Measurements from ENCODE around the gene PDZD2.

Gene PDZD2

DNA sequence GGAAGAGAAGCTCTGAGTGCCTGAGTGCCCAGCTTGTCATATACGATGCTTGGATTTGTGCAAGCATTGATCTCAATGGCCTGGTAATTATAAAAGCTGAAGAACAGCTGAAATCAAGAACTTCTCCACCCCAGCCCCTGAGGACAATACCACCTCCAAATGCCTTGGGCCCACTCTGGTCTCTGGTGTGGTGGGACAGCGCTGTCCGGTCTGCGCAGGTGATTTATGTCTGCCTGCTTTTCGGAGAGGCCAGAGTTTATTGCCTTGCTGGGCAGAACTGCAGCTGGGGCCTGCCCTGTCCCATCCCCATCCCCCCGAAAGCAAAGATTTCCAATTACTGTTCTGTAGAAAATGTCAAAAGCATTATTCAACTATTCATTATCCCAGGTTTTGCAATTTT is 1.1 kb upstream of the PDZD2 start:
- no peak for DNase-seq (ENCODE audit: low read depth in 2 of 2, low spot score in 1 of 2)

- DNase-seq (ENCODE audit: low read depth in 2 of 2, low spot score in 1 of 2): no peak
Measured at GRCh38 chr5:31638345-31638744, 586 bp upstream of the PDZD2 start.

GRCh38 chr5:31639481-31640411 is 815 bp downstream of the PDZD2 start:
- DNase-seq (ENCODE audit: low read depth in 2 of 2, low spot score in 1 of 2): no peak

DNA sequence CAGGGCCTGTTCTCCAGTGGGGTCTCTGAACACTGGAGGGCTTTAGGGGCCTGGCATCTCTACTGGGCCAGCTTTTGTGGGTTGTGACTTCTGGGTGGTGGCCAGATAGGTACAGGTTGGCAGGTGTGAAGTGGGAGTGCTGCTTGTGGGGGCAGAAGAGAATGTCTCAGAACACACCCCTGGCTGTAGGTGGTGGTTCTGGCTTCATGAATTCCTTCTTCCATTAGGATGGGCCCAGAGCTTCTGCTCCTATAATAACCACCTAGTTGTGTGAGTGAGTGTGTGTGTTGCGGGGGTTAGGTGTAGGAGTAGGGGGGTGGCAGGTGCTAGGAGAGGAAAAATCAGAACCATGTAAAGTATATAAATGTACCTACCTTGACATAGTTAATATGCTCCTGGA is 1.6 kb downstream of the PDZD2 start:
- no peak for DNase-seq (ENCODE audit: low read depth in 2 of 2, low spot score in 1 of 2)

- DNase-seq (ENCODE audit: low read depth in 2 of 2, low spot score in 1 of 2): no peak
Measured at GRCh38 chr5:31641059-31641458, 2.1 kb downstream of the PDZD2 start.

GRCh38 chr5:31641575-31641974 is 2.6 kb downstream of the PDZD2 start:
- no peak for DNase-seq (ENCODE audit: low read depth in 2 of 2, low spot score in 1 of 2)

DNA sequence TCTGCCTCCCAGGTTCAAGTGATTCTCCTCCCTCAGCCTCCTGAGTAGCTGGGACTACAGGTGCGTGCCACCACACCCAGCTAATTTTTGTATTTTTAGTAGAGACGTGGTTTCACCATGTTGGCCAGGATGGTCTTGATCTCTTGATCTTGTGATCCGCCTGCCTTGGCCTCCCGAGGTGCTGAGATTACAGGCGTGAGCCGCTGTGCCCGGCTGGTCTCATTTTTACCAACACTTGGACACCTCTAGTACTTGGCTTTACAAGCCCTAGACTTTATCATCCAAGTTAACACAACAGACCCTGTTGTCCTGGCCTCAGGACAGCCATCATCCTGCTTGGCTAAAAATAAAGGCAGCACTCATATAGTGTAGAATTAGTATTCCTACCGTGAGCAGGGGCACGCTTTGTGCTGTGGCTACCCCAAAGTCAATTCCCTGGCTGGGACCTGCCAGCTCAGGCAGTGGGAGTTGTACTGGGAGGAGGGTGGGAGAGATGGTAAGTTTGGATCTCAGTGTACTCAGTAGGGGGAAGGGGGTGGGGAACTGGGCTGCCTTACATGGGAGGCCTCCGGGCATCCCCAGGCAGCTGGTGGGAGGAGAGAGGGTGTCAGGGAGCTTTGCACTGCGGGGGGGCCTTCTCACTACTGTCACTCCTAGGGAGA is 6.6 kb downstream of the PDZD2 start:
- no peak for DNase-seq (ENCODE audit: low read depth in 2 of 2, low spot score in 1 of 2)

DNA sequence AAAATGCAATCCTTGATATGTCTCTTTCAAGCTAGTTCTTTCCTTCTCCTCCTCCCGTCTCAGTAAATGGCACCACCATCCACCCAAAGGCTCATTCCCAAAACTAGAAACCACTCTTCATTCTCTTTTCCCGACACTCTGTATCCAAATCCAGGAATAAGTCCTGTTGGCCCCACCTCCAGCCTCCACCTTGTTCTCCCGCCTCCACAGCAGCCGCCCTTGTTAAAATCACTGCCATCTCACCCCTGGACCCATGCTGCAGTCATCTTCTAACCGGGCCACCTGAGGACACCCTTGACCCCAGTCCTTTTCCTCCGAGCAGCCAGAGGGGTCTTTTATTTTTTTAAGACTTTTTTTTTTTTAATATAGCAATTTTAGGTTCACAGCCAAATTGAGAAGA is 9.4 kb downstream of the PDZD2 start:
- DNase-seq (ENCODE audit: low read depth in 2 of 2, low spot score in 1 of 2): no peak

- DNase-seq (ENCODE audit: low read depth in 2 of 2, low spot score in 1 of 2): no peak
Measured at GRCh38 chr5:31651241-31651640, 12.3 kb downstream of the PDZD2 start.

GRCh38 chr5:31655491-31655890 is 16.6 kb downstream of the PDZD2 start:
- no peak for DNase-seq (ENCODE audit: low read depth in 2 of 2, low spot score in 1 of 2)

DNA sequence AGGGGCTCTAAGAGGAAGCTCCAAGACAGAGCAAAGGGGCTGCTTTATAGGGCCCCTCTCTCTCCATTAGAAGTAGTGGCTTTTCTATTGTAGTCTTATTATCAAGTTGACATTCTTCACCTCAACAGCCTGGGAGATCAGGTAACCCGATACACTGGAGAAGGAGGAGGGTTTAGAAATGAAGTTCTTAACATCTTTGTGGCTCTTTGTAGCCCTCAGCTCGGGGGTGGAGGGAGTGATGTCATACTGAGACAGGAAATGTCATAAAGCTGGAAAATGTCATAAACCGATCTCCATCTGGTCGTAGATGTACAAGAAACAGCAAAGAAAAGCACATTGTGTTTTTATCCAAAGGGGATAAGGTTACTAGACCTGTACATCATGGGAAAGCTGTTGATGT is 17.9 kb downstream of the PDZD2 start:
- DNase-seq (ENCODE audit: low read depth in 2 of 2, low spot score in 1 of 2): no peak

- DNase-seq (ENCODE audit: low read depth in 2 of 2, low spot score in 1 of 2): no peak
Measured at GRCh38 chr5:31657315-31657979, 18.5 kb downstream of the PDZD2 start.

DNA sequence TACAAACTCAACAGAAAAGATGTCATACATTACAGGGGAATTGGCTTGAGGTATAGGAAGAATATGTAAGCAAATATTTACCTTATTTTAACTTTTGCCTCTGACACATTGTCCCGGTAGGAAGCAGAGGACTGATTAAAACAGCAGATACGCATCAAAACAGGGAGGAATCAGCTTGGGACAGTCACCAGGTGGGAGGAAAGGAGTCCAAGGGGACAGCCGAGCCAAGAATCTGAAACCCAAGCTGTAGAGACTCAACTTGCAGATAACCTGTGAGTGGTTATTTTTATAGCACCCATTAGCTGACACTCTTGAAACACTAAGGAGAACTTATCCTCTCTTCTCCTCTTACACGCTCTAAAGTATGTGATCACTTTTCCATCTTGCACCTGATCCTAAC is 22.3 kb downstream of the PDZD2 start:
- DNase-seq (ENCODE audit: low read depth in 2 of 2, low spot score in 1 of 2): no peak

DNA sequence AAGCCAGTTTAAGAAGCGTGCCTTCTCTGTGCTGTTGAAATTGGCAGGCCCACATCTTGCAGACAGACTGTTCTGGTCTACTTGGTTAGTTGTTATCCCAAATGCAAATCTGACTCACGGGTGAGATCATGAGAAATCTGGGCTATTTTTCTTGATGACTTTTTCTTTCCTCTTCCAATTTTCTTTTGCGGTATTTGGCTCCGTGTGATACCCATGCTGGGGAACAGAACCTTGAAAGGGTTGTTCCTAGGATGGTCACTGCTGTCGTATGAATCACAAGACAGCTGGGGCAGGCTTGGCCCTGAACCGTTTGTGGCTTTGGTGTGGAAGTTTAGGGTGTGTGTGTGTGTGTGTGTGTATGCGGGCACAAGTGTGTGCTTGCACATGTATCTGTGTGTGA is 24.6 kb downstream of the PDZD2 start:
- no peak for DNase-seq (ENCODE audit: low read depth in 2 of 2, low spot score in 1 of 2)

DNA sequence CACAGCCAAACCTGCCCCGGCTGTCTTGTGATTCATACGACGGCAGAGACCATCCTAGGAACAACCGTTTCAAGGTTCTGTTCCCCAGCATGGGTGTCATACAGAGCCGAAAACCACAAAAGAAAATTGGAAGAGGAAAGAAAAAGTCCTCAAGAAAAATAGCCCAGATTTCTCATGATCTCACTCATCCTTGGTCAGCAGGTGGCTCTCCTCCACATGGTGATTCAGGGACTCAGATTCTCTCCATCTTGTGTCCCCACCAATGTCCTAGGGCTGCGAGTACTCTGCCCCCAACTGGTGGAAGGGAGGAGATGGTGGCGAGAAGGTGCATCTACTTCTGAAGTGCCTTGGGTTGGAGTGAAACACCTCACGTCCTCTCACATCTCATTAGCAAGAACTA is 25.6 kb downstream of the PDZD2 start:
- no peak for DNase-seq (ENCODE audit: low read depth in 2 of 2, low spot score in 1 of 2)

DNA sequence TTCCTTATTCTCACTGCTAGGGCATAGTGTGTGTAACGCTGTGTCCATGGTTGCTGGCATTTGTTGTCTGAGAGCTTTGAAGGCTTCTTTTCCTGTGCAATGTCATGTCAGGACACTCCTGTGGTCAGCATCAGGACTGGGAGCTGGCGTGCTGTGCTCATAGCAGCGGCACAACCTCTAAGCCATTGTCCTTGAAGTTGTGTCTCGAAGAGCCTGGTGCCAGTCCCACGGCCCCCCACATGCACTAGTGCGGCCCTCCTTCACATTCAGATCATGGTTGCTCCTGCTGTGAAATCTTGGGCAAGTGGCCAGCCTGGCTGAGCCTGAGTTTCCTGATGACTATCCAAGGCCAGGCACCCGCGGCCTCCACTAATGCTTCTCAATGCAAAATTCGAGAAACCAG is 32.4 kb downstream of the PDZD2 start:
- DNase-seq (ENCODE audit: low read depth in 2 of 2, low spot score in 1 of 2): no peak

GRCh38 chr5:31674371-31674951 is 35.5 kb downstream of the PDZD2 start:
- no peak for DNase-seq (ENCODE audit: low read depth in 2 of 2, low spot score in 1 of 2)

- DNase-seq (ENCODE audit: low read depth in 2 of 2, low spot score in 1 of 2): no peak
Measured at GRCh38 chr5:31675472-31675871, 36.5 kb downstream of the PDZD2 start.

- no peak for DNase-seq (ENCODE audit: low read depth in 2 of 2, low spot score in 1 of 2)
Measured at GRCh38 chr5:31678180-31678579, 39.2 kb downstream of the PDZD2 start.

DNA sequence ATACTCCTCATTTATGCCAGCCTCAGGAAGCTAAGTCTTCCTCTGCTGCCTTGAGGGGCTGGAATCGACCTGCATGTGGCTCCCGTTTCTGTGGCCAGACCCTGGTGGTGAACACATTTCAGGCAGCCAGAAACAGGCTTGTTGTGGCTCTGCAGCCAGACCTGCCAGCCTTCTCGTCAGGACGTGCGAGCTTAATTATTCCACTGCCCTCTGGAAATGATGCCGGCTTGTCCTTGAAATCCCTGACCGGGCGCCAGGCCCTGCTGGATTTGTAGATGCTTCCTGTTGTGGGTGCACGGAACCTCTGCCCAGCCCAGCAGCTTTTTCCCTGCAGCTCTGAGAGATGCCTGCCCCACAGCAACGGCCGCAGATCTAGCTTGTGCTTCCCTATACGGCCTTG is 41.6 kb downstream of the PDZD2 start:
- DNase-seq (ENCODE audit: low read depth in 2 of 2, low spot score in 1 of 2): no peak

- no peak for DNase-seq (ENCODE audit: low read depth in 2 of 2, low spot score in 1 of 2)
Measured at GRCh38 chr5:31682025-31682424, 43.1 kb downstream of the PDZD2 start.

DNA sequence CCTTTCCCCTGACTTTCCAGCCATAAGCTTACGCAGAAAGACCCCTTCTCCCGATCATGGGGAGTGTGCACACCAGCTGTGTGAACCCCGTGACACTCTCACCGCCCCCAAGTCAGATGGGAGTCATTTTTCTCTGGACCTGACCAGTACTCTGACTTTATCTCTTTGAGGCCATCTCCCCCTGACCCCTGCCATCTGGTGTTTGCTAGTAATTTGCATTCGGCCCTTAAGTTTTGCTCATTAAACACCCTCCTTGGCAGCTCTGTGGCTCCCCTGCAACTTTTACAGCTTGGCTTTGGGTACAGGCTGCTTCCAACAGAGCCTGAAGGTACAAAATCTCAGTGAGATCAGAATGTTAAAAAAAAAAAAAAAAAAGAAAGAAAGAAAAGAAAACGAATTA is 43.9 kb downstream of the PDZD2 start:
- DNase-seq (ENCODE audit: low read depth in 2 of 2, low spot score in 1 of 2): no peak
